ENCODE measurements around the gene CEP104.

The CEP104 gene

DNA sequence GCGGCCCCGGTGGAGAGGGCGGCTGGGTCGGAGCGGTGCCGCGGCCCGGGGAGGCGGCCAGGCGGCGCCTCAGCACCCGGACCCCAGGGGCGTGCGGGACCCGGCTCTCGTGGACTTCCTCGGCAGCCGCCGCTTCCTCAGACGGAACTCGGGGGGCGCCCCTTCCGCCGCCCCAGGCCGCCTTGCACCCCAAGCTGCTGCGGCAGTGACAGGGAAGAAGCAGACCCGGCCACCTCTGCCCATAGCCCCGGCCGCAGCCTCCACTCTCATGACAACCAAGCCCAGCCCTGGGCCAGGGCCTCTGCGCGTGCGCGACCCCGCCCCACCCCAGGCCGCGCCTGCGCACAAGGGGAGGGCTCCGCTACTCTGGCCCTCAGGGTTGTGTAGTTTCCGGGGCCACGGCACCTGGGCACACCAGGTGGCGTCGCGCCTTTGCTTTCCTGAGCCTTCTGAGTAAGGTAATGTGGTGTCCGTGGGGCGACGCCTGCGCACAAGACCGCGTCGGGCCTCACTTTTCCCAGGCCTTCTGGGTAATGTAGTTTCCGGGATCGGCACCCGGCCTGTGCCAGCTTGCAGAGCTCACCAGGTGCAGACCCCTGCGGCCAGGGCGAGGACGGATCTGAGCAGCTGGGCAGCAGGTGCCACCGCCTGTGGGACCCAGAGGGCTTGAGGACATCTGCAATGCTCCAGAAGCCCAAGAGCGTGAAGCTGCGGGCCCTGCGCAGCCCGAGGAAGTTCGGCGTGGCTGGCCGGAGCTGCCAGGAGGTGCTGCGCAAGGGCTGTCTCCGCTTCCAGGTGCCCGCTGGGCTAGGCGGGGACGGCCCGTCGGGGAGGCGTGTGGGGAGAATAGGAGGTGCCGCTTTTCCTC, at the start of gene CEP104, which contains the start of gene DFFB:
Gene CEP104, minus strand, starts transcription at position 289 of the 868 bp plus-strand sequence. CDS start 4,804 bp downstream, outside the sequence.
Gene DFFB, plus strand, starts transcription at position 554 of the 868 bp plus-strand sequence. Its CDS starts 128 bp downstream, at position 682.
- DNase-seq = peak; percentile 98

- DNase-seq = no peak
Observed at GRCh38 chr1:3906672-3907020, 49.6 kb upstream of the CEP104 start.

DNA sequence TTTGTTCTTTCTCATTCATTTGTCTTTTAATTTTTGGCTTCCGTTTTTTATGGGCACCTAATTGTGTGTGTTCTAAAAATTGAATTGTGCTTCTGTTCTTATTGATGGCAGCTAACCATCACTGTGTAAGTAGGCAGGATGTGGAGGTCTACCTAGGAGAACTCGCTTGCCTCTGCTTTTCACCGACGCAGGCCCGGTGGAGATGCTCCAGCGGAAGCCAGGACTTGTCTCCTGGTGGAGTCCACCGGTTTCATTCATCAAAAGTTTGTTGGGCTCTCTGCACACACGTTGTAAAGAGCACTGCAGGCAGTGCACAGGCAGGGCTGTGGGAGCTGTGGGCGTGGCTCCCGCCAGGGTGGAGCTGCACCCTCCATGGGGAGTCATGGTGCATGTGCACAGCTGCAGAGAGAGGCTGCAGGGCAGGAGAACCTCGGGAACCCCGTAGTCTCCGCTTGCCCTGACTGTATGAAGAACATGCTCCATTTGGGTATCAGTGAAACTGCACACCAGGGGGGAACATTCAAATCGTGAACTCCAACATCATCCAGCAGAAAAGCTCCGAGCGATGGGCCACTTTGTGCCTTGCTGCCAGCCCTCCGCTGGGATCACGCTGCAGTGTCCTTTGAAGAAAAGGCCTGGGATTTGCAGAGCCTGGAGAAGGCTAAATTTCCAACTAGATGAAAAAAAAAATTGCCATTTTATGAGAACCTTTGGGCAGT, 49.1 kb upstream of the CEP104 start:
- DNase-seq = no peak

GRCh38 chr1:3905266-3905952, 48.4 kb upstream of the CEP104 start:
- no peak for DNase-seq

- DNase-seq = no peak
Observed at GRCh38 chr1:3904843-3905185, 47.8 kb upstream of the CEP104 start.

DNA sequence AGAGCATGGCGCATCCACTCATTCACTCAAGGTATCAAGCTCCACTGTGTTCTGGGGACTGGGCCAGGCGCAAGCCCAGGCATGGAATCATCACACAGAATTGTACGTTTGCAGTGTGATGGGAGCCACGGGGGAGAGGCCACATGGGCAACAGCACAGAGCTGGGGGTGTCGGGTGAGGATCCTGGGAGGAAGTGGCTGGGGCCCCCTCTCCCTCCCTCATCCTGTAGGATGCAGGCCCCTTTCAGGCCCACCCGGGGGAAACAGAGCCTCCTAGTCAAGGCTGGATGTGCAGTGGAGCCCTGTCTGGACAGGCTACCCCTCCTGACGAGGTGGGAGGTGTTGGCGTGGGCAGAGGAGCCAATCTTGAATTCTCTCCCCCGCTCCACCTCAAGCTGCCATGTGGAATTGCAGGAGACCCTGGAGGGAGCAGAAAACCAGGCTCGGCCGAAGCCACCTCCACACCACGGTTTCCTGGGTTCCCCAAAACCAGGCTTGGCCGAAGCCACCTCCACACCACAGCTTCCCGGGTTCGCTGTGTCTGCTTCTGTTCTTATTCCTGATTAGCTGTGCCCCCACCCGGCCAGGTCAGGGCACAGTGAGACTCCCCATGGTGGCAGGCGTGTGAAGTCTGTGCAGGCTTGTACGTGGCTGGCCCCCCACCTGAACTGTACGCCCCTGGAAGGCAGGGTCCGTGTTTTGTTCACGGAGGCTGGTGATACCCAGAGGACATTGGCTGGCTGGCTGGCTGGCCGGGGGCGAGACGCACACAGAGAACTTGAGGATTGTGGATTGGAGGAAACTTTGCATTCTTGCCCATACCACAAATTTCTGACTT, 47.2 kb upstream of the CEP104 start:
- no peak for DNase-seq

DNA sequence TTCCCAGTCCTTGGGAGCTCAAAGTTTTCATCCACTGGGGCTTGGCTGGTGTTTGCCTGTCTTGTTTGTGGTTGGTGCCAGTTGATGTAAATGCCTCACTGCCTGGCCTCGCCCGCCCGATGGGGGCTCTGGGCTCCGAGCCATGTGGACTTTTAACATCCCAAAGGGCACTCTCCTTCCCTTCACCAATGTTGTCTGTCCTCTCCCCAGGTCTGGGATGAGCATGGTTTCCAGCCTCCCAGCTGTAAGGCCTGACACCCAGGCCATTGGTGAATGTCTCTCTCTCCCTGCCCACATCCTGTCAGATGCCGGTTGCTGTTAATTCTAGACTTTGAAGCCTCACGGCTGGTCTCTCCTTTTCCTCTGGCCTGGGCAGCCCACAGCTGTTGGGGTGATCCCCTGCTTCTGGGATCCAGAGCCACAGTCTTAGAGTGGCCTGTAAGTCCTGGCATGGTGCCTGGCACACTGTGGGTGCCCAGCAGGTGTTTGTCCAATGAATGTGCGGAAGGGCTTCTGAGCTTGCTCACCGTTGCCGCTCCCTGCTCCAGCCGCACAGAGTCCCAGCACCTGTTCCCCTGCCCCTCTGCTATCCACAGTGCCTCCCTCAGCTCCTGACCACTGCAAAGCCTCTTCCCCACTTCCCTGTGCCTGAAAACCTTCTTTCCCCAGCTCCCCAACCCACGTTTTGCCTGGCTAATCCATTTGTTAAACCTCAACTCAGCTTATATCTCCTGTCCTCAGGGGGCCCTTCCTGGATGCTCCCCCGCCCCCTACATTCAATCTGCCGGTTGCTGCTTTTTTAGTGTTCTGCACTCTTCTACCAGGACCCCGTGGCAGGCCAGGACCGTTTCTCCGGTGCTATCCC, 46.4 kb upstream of the CEP104 start:
- no peak for DNase-seq

DNA sequence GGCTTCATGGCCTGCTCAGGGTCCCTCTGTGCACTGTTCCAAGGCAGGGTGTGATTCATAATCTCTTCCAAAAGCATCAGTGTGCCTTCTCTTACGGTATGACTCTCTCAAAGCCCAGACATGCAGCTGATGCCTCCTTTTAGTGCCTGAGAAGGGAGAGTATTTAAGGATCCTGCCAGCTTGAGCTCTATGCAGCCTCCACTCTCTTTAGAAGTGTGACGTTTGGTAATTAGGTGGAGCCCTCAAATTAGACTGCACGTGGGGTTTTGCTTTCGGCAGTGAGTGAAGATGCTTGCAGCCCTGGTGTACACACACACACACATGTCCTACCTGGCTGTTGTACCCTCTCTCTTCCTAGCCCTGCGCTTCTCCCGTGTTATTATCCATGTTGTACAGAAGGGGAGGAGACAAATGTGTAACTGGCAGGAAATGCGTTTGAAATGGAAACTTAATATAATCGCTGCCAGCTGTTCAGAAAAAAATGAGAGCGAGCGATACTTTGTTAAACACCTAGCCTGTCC, 45.6 kb upstream of the CEP104 start:
- peak; percentile 65 for DNase-seq

DNA sequence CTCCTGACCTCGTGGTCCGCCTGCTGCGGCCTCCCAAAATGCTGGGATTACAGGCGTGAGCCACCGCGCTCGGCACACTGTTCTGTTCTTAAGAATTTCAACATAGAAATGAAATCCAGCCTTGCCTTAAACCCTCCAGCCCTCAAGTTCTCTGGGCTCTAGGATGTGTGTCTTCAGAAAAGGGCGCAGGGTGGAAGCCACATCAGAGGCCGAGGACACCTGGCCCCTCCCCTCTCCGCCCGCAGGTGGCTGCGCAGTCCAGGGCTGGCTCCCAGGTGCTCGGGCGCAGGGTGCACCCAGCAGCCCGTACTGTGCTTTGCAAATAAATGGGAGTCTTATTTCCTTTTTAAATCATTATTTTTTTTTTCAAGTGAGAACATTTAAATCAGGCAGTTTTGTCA, 45.1 kb upstream of the CEP104 start:
- DNase-seq = no peak

DNA sequence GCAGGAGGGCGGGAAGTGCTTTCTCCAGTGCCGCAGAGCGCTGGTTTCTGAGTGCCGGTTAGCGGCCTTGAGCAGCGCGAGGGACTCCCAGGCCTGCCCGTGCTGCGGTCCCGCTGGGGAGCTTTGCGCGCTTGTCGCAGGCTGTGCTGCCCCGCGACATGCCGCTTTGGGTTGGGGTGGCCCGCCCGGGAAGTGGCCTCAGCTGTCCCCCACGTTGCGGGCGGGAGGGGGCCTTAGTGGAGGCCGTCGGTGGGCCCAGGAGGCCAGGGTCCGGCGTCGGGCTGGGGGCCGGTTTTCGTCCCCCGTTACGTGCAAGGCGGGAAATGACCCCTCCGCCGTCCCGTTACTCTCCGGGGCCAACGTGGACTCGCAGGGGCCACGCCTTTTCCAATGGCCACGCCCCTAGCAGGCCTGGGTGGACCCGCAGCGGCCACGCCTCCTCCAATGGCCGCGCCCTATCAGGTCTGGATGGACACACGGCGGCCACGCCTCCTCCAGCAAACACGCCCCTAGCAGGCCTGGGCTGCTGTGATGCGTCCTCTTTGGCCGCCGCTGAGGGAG, 44.0 kb upstream of the CEP104 start:
- DNase-seq = peak; percentile 97

DNA sequence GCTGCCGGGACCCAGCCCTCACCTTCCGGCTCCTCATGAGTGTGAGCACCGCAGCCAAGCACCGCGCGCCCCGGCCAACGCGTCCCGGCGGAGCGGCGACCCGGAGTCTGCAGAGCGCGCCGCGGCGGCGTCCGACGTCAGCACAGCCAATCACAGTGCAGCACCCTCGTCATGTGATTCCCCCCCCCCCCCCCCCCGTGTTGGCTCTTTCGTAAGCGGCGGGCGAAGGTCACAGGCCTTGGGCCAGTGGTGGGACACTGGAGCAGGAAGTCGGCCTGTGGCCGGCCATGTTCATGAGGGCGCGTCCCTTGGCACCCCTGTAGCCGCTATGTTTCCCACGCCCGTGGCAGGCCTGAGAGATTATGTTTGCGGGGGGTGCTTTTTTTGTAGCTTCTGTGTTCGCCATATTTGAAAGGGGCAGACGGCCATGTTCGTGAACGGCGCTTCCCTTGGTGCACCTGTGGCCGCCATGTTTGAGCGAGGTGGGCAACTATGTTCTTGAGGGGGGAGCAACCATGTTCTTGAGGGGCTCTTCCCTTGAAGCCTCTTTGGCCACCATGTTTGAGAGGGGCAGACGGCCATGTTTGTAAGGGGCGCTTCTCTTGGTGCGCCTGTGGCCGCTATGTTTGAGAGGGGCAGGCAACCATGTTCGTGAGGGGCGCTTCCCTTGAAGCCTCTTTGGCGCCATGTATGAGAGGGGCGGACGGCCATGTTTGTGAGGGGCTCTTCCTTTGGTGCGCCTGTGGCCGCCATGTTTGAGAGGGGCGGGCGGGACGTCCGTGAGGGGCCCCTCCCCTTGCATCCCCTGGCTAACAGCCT, 43.3 kb upstream of the CEP104 start, which contains the start of gene C1orf174:
Gene C1orf174, minus strand, starts transcription at position 123 of the 819 bp plus-strand sequence. Its CDS starts 86 bp downstream, at position 37.
- peak; percentile 95 for DNase-seq

GRCh38 chr1:3899754-3900149, 42.7 kb upstream of the CEP104 start:
- DNase-seq = no peak

DNA sequence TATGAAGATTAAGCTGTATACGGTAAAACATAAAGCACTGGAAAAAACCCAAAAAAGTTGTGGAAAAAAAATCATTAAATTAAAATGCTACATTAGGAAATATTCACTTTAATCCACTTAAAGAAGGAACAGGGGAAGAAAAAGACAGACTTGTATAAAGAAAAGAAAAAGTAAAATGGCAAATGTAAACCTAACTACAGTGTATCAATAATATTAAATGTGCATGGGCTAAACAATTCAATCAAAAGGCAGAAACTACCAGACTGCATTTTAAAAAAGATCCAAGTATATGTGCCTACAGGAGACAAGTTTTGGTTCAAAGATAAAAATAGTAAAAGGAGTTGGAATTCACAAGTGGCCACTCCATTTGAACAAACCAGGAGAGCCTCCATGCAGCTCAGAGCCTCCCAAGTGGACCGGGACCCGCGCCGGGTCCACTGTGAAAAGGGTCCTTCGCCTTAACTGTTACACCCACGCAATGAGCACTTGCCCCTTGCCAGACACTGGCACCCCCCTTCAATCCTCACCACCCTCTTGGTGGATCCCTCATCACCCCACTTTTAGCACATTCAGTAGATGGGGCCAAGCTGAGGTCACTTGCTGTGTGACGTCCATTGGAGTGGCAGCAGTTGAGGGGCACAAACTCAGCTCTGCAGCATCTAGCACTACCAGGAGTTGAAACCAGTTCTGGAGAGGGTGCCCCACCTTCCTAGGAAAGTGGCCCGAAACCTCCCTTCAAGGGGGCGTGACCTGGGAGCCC, 42.2 kb upstream of the CEP104 start:
- no peak for DNase-seq

- no peak for DNase-seq
Observed at GRCh38 chr1:3898475-3898735, 41.4 kb upstream of the CEP104 start.

- no peak for DNase-seq
Observed at GRCh38 chr1:3896396-3897000, 39.5 kb upstream of the CEP104 start.

DNA sequence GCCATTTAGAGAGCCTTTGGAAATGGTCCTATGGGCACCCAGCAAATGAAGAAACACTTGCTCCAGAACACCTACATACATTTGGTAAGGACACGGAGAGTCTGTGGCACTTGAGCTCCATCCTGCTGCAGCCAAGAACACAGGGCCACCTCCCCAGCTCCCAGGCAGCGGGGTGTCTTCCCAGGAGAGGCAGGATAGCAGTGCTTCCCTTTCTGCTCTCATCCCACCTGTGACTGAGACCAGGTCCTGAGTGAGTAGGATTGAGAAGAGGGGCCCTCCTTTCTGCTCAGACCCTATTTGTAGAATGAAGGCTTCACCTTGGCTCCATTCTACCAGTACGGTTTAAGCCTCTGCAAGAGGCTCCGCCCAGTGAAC, 38.9 kb upstream of the CEP104 start:
- DNase-seq = no peak

- no peak for DNase-seq
Observed at GRCh38 chr1:3895279-3895950, 38.4 kb upstream of the CEP104 start.

DNA sequence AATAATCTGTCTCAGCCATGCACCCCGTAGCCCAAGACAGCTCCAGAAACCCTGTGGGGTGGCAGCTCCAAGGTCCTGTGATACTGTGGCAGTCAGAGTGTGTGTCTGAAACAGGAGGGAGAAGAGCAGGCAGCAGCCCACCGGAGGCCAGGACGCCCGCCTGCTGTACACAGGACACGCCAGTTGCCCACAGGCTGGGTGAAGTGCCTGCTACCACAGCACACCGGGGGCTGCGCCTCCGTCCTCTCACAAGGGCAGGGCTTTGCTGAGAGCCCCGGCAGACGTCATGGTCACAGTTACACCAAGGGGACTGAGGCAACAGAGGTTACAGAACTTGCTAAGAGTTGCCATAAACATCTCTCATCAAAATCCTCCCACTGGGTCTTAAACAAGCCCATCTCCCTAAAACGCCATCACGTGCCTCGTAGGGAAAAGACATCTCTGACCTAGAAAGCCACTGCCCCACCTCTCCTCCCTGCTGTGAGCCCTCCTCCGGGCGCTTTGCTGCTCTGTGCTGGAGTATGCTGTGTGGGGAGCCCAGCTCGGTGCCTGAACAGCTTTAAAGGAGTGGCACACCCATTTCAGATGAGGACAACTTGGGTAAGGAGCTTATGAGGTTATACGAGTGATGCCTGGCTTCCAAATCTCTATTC, 37.7 kb upstream of the CEP104 start:
- DNase-seq = no peak
